T-helper 17 cell (primary cell): Measurements from ENCODE around the gene HOXD9. TPM values are rescaled to one million over a fixed set of nuclear protein-coding genes. Genes with fewer than 3 reads are reported as not detected.

Experiments
- ATAC-seq: fragments of 150-1000 bp; cut with Tn5 transposase; 2 replicates; pipeline ENCODE4 v1.10.0; 2021; ENCODE audit warnings: mild to moderate bottlenecking, moderate library complexity
- DNase-seq, 3 donors: peaks; one replicate each; pipeline versions ENCODE4 v3.0.0 to v3.0.0-alpha.2; 2020 to 2021
- H3K9me3 ChIP-seq: one replicate; pipeline ENCODE4 v1.7.0; 2013; ENCODE audit warnings: low read length, mild to moderate bottlenecking; ENCODE audit not compliant: control insufficient read depth, poor library complexity, severe bottlenecking
- H3K27ac Mint-ChIP-seq: one replicate; pipeline ENCODE4 v1.8.0; 2022; ENCODE audit warnings: mild to moderate bottlenecking, moderate library complexity, mixed read lengths
- H3K27me3 Mint-ChIP-seq: one replicate; pipeline ENCODE4 v1.8.0; 2022; ENCODE audit warnings: mixed read lengths
- H3K36me3 Mint-ChIP-seq: one replicate; pipeline ENCODE4 v1.8.0; 2022; ENCODE audit warnings: low read depth, mixed read lengths
- H3K4me1 Mint-ChIP-seq: one replicate; pipeline ENCODE4 v1.8.0; 2022; ENCODE audit warnings: mild to moderate bottlenecking, mixed read lengths
- H3K4me3 Mint-ChIP-seq: one replicate; pipeline ENCODE4 v1.8.0; 2022; ENCODE audit warnings: mild to moderate bottlenecking, moderate library complexity, mixed read lengths
- total RNA-seq, 4 donors: library from RNA in 2 of 4; stranded (reverse) in 2 of 4; gene quantifications; one replicate each; pipeline ENCODE4 v1.2.3 and lab custom pipeline; 2022 to 2026

HOXD9 gene
- total RNA-seq, 2 donors from 2014 or later: not detected

DNA sequence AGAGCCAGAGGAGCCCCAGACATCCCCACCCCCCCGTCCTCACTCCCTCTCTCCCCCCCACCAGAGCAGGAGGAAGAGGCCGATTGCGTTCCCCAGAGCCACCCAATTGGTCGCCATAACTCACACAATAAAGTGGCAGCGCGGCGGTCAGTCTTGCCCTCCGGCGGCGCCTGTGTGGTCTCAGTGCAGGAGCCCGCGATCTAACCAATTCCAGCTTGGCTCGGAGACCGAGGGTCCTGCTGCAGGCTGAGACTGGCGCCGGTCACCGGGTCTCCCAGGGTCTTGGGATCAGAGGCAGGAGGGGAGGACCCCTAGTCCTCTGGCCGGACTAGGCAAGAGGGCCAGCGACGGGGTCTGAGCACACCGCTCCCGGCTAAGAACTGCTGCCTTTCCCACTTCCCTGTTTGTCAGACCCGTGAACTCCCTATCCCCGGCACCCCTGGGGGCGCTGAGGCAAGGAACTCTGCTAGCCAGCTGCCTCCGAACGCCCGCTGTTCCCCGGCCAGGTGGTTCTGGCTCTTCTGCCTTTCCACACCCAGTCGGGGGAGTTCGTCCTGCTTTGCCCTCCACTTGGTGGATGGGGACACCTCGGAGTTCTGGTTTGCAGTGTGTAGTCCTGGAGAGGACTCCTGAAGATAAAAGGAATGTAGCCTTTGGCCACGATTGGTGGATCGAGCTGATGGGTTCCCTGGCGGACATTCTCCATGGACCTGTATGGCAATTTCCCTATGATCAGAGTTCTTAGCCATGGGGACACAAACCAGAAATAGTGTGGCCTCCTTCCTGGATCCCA, 24.0 kb upstream of the HOXD9 start:
- peaks cover 3% of the 10 kb centered on the region for H3K9me3 ChIP-seq
- ATAC-seq (no peak), DNase-seq (no peak)
- Mint-ChIP-seq H3K27ac (peak overlapping the region; percentile 53), H3K36me3 (peaks cover 2% of the 10 kb centered on the region), H3K4me3 (peak overlapping the region; percentile 83), H3K27me3 (peaks cover 93% of the 10 kb centered on the region), H3K4me1 (peaks cover 16% of the 10 kb centered on the region)

DNA sequence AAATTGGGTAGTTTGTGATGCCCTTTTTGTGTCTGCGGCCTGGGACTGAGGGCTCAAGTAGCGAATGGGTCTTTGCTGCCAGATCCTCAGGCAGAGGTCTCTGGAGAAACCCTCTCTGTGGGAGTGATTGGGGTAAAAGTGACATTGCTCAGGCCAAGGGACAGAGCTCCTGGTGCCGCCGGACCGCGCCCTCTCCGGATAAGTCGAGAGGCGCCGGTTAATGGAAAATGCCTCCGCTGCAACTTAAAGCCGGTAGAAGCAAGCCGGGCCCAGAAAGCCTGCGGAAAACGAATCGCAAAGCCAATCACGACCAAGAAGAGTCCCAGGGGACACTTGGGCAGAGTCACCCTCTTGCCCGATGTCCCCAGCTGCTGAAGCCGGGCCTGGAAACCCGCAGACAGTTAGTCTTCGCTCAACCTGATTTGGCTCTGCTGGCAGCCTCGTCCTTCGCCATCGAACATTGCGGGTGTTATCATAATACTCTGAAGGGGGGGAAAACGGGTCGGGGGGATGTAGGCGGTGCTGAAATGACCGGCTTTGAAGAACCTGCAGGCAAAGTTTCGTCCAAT, 23.3 kb upstream of the HOXD9 start:
- Mint-ChIP-seq H3K4me3 (no peak overlapping the region), H3K4me1 (peaks cover 13% of the 10 kb centered on the region)
- no peak for DNase-seq

DNA sequence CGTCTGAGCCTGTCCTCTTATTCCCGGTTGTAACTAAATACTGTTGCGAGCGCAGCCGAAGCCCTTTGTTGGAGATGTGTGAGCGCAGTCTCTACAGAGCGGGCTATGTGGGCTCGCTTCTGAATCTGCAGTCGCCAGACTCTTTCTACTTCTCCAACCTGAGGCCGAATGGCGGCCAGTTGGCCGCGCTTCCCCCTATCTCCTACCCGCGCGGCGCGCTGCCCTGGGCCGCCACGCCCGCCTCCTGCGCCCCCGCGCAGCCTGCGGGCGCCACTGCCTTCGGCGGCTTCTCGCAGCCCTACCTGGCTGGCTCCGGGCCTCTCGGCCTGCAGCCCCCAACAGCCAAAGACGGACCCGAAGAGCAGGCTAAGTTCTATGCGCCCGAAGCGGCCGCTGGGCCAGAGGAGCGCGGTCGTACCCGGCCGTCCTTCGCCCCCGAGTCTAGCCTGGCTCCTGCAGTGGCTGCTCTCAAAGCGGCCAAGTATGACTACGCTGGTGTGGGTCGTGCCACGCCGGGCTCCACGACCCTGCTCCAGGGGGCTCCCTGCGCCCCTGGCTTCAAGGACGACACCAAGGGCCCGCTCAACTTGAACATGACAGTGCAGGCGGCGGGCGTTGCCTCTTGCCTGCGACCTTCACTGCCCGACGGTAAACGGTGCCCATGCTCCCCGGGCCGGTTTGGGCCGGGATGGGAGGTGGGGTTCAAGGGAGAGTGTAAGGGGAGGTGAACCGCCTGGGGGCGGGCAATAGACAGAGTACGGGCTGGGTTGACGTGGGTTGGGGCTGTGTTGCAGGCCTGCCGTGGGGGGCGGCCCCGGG, 22.6 kb upstream of the HOXD9 start, which contains the start of gene HOXD12:
HOXD12 (plus strand) TSS at position 68 of the 819 bp plus-strand sequence; CDS start at position 75, 7 bp downstream.
- Mint-ChIP-seq H3K4me1 (peaks cover 15% of the 10 kb centered on the region), H3K27ac (peak within 1 kb of the TSS; percentile 53), H3K27me3 (peaks cover 93% of the 10 kb centered on the region), H3K36me3 (peaks cover 2% of the 10 kb centered on the region), H3K4me3 (no peak within 1 kb of the TSS)
- ATAC-seq (no peak), DNase-seq (no peak)
- H3K9me3 ChIP-seq: peaks cover 8% of the 10 kb centered on the region

More for the DNA sequence above, 23.3 kb upstream of the HOXD9 start:
- ATAC-seq: no peak
- H3K9me3 ChIP-seq: peaks cover 7% of the 10 kb centered on the region
- peak overlapping the region; percentile 53 for H3K27ac Mint-ChIP-seq
- peaks cover 93% of the 10 kb centered on the region for H3K27me3 Mint-ChIP-seq
- H3K36me3 Mint-ChIP-seq: peaks cover 2% of the 10 kb centered on the region

DNA sequence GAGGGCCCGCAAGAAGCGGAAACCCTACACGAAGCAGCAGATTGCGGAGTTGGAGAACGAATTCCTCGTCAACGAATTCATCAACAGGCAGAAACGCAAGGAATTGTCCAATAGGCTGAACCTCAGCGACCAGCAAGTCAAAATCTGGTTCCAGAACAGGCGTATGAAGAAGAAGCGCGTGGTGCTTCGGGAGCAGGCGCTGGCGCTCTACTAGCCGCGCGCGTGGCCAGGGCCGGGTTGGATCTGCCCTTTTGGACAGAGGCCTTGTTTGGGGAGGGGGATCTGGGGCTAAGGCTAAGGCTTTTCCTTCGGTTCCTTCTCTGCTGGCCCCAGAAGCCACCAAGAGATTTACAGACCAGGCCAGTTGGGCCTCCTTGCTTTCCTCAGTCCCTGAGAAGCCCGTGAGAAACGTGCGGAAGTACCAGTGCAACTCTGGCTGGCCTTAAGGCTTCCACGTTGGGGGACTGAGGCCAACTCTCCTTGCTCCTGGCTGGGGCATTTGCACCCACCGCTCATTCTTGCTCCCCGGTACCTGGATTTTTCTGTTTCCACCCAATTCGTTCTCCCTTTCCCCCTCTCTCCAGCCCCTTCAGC, 21.9 kb upstream of the HOXD9 start:
- no peak overlapping the region for H3K4me3 Mint-ChIP-seq
- H3K4me1 Mint-ChIP-seq: peaks cover 16% of the 10 kb centered on the region
- DNase-seq (no peak), ATAC-seq (no peak)
- H3K9me3 ChIP-seq: peaks cover 8% of the 10 kb centered on the region
- H3K36me3 Mint-ChIP-seq: peaks cover 2% of the 10 kb centered on the region
- no peak overlapping the region for H3K27ac Mint-ChIP-seq
- peaks cover 93% of the 10 kb centered on the region for H3K27me3 Mint-ChIP-seq

DNA sequence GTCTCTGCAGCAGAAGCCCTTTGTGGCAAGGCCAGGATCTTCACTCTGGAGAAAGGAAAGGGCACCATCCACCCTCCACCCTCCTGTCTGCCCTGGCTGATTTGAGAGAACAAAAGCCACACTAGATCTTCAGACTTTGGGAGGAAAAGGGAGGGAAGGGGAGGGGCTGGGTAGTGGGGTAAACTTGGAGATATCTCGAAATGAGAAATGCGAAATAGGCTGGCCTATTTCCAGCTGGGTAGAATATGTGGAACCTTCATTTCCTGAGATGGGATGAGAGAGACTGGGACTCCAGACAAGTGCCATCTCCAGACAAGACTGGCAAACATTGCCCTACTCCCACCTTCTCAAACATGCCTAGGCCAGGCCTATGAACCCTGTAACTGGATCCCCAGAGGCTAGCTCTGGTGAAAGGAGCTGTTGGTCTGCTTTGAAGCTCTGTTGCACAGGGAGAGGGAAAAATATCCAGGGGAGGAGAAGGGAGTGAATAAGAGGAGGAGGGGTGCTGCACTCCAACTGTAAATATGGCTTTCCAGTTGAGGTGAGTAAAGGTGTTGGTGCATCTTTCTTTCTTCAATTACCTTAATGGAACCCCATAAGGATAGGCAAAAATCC, 21.2 kb upstream of the HOXD9 start:
- peaks cover 22% of the 10 kb centered on the region for H3K4me1 Mint-ChIP-seq
- peaks cover 6% of the 10 kb centered on the region for H3K36me3 Mint-ChIP-seq
- peaks cover 96% of the 10 kb centered on the region for H3K27me3 Mint-ChIP-seq
- H3K9me3 ChIP-seq: peaks cover 8% of the 10 kb centered on the region
- no peak overlapping the region for H3K27ac Mint-ChIP-seq
- no peak for DNase-seq
- no peak overlapping the region for H3K4me3 Mint-ChIP-seq
- ATAC-seq: no peak

DNA sequence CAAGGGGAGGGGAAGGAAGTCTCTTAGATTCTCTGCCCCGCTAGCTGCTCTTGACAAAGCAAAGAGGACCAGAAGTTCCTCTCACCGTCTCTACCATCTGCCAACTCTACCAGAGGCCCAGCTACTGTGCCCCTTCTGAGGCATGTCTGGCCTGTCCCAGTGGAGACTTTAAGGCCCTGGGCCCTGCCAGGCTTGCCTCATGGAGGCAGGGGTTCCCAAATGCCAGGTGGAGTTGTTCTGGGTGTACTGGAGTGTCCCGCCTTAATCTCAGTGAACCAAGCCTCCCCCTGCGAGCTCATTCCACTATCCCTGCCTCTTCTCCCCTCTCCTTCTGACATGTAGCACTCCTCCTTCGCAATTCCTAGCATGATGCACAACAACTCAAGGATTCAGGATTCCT, 20.7 kb upstream of the HOXD9 start:
- peaks cover 7% of the 10 kb centered on the region for H3K36me3 Mint-ChIP-seq
- peaks cover 20% of the 10 kb centered on the region for H3K4me1 Mint-ChIP-seq
- ATAC-seq (no peak), DNase-seq (no peak)
- H3K9me3 ChIP-seq: peaks cover 8% of the 10 kb centered on the region
- H3K4me3 Mint-ChIP-seq: no peak overlapping the region
- no peak overlapping the region for H3K27ac Mint-ChIP-seq
- peaks cover 94% of the 10 kb centered on the region for H3K27me3 Mint-ChIP-seq

DNA sequence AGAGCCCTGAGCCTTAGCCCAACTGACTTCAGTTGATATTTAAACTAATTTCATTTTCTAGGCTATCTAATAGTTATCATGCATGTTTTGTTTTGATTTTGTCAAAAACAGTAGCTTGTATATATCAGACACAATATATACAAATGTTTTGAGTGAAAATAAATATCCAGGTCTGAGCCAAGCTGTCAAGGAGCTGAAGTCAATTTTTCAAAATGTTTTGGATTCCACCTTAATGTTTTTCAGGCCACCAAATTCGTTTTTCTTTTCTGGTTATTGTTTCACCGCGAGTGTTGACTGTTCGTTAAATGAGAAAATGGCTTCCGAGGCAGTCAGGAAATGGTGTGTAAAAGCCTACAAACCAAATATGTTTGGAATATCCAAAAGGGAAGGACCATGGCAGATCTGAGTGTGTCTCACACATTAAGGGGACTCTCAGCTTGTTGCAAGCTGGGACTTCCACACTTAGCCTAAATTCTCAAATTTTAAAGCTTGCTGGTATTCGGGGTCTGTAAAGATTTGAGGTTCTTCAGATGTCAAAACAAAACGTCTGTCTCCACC, 20.1 kb upstream of the HOXD9 start:
- DNase-seq: no peak
- Mint-ChIP-seq H3K4me3 (no peak overlapping the region), H3K27ac (peak overlapping the region; percentile 27)

DNA sequence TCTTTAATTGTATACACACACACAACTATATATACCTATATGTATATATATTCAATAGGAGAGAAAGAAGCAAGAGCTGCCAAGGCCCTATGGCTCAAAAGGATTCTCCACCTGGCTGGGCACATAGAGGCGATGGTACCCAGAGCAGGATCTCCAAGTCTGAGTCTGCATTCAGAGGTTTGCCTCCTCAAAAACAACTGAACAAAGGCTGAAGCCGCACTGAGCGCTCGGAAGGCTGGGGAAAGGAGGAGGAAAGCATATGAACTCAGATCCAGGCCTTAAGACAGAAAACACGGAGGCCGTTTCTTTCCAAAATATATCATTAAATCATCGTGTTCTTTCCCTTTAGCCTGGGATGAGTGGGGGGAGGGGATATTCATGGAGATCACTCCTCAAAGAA, 19.3 kb upstream of the HOXD9 start:
- H3K4me3 Mint-ChIP-seq: peak overlapping the region; percentile 34
- H3K27me3 Mint-ChIP-seq: peaks cover 80% of the 10 kb centered on the region
- no peak for ATAC-seq
- no peak overlapping the region for H3K27ac Mint-ChIP-seq
- H3K9me3 ChIP-seq: peaks cover 8% of the 10 kb centered on the region
- DNase-seq: no peak
- H3K36me3 Mint-ChIP-seq: peaks cover 5% of the 10 kb centered on the region
- H3K4me1 Mint-ChIP-seq: peaks cover 11% of the 10 kb centered on the region

More for the DNA sequence above, 20.1 kb upstream of the HOXD9 start:
- peaks cover 8% of the 10 kb centered on the region for H3K9me3 ChIP-seq
- Mint-ChIP-seq H3K27me3 (peaks cover 88% of the 10 kb centered on the region), H3K4me1 (peaks cover 16% of the 10 kb centered on the region), H3K36me3 (peaks cover 7% of the 10 kb centered on the region)
- no peak for ATAC-seq

DNA sequence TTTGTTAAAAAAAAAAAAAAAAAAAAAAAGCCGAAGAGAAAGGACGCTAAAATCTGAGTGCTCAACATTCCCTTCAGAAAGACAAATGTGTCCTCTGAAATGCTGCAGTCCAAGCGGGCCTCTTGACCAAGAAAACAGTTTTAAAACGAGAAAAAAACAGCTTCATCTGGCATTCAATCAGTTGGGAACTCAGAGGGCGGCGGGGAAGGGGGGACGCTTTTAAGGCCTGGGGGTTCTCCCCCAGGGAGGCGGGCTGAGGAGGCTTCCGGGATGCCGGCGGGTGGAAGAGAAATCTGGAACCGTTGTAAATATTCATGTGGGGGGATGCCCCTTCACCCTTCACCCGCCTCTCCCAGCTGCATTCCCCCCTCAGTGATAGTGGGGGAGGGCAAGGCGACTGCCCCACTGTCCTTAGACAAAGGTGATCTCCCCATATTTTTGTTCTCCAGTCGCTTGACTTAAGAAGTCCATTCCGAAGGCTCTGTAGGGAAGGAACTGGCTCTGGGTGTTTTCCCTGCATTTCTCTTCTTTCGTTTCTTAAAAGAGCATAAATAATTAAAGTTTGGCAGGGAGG, 18.7 kb upstream of the HOXD9 start:
- ATAC-seq: no peak
- Mint-ChIP-seq H3K27ac (no peak overlapping the region), H3K4me3 (no peak overlapping the region), H3K27me3 (peaks cover 78% of the 10 kb centered on the region), H3K36me3 (peaks cover 5% of the 10 kb centered on the region), H3K4me1 (peaks cover 11% of the 10 kb centered on the region)
- H3K9me3 ChIP-seq: peaks cover 8% of the 10 kb centered on the region
- DNase-seq: no peak

DNA sequence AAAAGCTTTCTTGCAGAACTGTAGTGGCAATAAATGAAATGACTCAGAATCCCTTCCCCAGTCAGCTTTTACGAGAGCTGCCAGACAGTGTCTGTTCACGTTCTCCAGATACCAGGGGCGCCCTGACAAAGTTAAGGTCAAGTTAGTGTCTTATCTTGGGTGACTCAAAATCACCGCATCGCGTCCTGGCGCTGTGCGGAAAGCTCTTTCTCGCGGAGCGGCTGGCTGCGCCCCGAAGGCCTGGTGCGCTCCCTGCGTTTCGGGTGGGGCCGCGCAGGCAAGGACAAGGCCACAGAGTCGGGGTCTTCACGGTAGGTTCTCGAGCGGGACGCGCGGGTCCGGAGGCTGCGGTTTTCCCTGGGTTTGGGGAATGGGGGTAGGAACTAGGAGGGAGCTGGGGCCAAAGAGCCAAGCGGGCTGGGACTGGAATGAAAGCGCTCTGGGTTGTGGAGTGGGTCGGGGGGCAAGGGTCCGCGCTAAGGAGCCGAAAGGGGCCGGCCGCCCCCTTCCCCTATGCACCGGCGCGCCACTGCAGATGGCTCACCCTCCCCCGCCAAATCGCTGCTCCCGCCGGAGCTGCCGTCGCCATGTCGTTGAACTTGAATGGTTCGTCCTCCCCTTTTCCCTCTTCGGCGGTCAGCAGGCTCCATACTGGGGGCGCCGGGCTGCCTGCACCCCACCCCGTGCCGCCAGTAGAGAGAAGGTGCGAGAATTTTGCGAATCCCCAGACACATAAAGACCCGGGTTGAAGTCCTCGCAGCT, 18.0 kb upstream of the HOXD9 start:
- Mint-ChIP-seq H3K4me3 (peak overlapping the region; percentile 28), H3K27me3 (peaks cover 78% of the 10 kb centered on the region), H3K27ac (no peak overlapping the region), H3K4me1 (peaks cover 11% of the 10 kb centered on the region), H3K36me3 (peaks cover 5% of the 10 kb centered on the region)
- DNase-seq (no peak), ATAC-seq (no peak)
- peaks cover 8% of the 10 kb centered on the region for H3K9me3 ChIP-seq

DNA sequence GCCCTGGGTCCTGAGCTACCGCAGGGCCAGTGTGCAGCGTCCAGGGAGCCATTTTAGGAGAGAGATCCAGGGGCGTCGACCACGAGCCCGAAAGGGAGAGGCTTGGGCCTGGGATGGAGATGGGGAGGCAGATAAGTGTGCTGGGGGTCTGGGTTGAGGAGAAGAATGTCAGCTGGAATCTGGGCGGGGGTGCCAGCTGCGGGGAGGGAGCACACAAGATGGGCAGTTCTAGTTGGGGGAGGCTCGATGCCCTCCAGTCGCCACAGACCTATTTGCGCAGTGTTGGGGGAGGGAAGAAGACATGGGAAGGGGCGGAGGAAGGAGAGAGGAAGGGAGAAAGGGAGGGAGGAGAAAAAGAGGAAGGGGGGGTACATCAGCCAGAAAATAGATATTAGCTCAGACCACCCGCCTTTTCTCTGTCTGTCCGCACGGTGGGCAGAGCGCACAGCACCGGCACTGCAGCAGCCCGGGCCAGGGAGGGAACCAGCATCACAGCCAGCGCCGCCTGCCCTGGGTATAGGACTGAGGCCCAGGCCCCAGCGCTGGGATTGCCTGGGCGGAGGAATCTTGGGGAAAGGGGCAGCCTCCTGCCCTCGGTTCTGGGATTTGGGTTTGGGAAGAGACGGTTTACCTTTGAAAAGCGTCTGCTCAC, 17.3 kb upstream of the HOXD9 start:
- peaks cover 8% of the 10 kb centered on the region for H3K9me3 ChIP-seq
- Mint-ChIP-seq H3K27ac (peak overlapping the region; percentile 1), H3K36me3 (peaks cover 5% of the 10 kb centered on the region), H3K4me1 (peaks cover 11% of the 10 kb centered on the region), H3K27me3 (peaks cover 80% of the 10 kb centered on the region), H3K4me3 (no peak overlapping the region)
- ATAC-seq (no peak), DNase-seq (no peak)
